ENCODE results near the gene C6orf58.

The C6orf58 gene

DNA sequence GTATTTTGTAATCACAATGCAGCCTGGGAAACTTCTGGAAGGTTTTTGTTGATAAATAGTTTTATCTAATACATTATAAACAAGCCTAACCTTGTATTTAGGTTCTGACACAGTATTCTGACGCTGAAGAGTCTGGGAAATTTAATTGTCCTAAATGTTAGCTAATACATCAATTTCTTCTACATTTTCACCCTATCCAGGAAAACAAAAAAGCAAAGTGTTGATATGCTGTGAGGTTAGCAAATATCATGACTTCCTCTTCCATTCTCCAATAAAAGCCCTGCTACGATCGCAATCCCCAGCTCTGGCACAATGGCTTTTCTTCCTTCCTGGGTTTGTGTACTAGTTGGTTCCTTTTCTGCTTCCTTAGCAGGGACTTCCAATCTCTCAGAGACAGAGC is at the start of gene C6orf58:
Gene C6orf58 (plus strand): TSS at position 301 of the 400 bp plus-strand sequence. CDS start 12 bp downstream, at position 313.
- TF ChIP-seq, protein P1, sequence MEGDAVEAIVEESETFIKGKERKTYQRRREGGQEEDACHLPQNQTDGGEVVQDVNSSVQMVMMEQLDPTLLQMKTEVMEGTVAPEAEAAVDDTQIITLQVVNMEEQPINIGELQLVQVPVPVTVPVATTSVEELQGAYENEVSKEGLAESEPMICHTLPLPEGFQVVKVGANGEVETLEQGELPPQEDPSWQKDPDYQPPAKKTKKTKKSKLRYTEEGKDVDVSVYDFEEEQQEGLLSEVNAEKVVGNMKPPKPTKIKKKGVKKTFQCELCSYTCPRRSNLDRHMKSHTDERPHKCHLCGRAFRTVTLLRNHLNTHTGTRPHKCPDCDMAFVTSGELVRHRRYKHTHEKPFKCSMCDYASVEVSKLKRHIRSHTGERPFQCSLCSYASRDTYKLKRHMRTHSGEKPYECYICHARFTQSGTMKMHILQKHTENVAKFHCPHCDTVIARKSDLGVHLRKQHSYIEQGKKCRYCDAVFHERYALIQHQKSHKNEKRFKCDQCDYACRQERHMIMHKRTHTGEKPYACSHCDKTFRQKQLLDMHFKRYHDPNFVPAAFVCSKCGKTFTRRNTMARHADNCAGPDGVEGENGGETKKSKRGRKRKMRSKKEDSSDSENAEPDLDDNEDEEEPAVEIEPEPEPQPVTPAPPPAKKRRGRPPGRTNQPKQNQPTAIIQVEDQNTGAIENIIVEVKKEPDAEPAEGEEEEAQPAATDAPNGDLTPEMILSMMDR (IDR thresholded peaks at IDR 0.05; ENCODE audit: control insufficient read depth, extremely low read depth, insufficient read depth) = no peak
- no peak for DNase-seq (ENCODE audit: low read depth)
- no peak within 1 kb of the TSS for H3K4me3 ChIP-seq (ENCODE audit: low read depth, low read length)

DNA sequence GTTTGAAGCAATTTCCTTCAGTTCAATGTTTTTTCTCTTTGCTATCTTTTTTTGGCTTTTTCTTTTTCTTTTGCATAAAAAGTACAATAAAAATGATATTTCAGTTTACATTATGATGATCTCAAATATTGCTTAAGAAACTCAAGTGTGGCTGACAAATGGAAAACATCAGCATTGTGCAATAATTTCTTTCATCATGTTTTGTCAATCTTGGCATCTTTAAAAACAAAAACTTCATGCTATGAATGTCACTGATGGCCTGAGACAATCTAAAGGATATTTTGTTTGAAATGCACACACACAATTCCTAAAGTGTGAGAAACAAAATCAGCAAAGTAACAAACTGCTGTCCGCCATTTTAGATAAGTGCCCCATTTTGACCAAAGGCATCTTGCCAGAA is 44.0 kb upstream of the C6orf58 start:
- TF ChIP-seq, protein P1 (IDR thresholded peaks at IDR 0.05; ENCODE audit: control insufficient read depth, extremely low read depth, insufficient read depth) = no peak
- no peak overlapping the region for H3K4me3 ChIP-seq (ENCODE audit: low read depth, low read length)
- DNase-seq (ENCODE audit: low read depth) = no peak

DNA sequence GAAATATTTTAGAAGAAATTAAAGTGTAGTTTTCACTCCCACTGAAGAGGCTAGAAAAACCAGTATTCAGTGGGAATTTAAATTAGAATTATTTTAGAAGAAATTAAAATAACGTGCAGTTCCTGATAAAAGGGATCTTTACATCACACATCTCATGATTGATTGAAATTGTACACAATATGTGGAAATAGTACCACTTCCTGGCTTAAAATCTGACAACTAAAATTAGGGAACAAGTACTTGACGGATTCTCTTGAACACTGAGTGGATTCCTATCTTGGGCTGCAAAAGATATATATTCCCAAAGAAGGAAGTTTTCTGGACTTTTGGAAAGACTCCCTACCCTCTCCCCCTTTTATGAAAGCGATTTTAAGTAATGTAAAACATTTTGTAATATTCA is 43.2 kb upstream of the C6orf58 start:
- no peak for DNase-seq (ENCODE audit: low read depth)
- H3K4me3 ChIP-seq (ENCODE audit: low read depth, low read length) = no peak overlapping the region
- TF ChIP-seq, protein P1 (IDR thresholded peaks at IDR 0.05; ENCODE audit: control insufficient read depth, extremely low read depth, insufficient read depth) = no peak

DNA sequence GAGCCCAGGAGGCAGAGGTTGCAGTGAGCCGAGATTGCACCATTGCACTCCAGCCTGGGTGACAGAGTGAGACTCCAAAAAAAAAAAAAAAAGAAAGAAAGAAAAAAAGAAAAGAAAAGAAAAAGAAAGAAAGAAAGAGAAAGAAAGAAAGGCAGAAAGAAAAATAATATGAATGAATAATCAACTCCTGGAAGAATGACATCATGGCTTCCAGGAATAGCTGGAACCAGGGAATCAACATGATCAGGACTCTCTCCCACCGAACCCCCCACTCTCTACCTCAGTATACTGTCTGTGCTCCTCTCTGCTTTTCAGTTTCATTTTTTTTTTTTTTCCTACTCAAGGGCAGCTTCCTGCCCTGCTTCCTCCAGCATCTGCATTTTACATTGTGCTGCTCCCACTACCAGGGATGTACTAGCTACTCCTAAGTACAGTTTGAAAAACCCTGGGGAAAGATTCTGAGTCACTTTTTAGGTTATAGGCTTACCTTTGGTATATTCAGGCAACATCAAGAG is 38.2 kb upstream of the C6orf58 start:
- TF ChIP-seq, protein P1 (IDR thresholded peaks at IDR 0.05; ENCODE audit: control insufficient read depth, extremely low read depth, insufficient read depth) = peak; percentile 25; the same call in 1 of the 2 replicates
- no peak for DNase-seq (ENCODE audit: low read depth)
- H3K4me3 ChIP-seq (ENCODE audit: low read depth, low read length) = no peak overlapping the region

DNA sequence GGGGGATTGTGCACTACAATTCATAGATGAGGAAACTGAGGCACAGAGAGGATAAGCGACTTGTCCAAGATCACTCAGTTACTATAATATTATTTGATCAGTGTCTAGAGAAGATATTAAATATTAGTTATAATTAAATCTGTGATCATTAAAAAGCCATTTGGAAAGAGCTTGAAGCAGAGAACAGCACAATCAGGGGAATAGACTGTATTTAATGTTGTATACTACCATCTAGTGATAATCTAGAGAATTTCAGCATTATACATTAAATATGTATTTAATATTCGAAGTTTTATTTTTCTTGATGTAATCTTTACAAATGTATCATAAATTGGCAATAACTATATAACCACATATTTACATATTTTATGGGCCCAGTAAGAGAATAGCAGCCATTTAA is 37.7 kb upstream of the C6orf58 start:
- TF ChIP-seq, protein P1 (IDR thresholded peaks at IDR 0.05; ENCODE audit: control insufficient read depth, extremely low read depth, insufficient read depth) = peak; percentile 27; the same call in 1 of the 2 replicates
- no peak for DNase-seq (ENCODE audit: low read depth)
- H3K4me3 ChIP-seq (ENCODE audit: low read depth, low read length) = no peak overlapping the region

DNA sequence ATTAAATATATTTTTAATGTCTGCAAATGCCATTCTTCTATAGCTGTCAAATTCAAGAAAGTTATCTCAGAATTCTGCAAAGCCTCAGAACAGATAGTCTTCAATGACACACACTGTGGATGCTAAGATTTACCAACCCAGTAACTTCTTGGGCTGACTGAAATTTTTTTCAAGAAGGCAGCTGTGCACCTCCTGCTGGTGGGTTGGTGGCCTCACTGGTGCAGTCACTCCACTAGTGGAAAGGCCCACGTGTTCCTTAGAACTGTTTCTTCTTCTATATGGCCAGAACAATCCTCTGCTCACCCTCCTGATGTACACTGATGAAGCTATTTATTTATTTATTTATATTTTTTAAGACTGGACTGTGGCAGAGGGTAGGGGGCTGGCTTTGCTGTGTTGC is 29.8 kb upstream of the C6orf58 start:
- DNase-seq (ENCODE audit: low read depth) = no peak
- H3K4me3 ChIP-seq (ENCODE audit: low read depth, low read length) = no peak overlapping the region
- TF ChIP-seq, protein P1 (IDR thresholded peaks at IDR 0.05; ENCODE audit: control insufficient read depth, extremely low read depth, insufficient read depth) = peak; percentile 25; the same call in 1 of the 2 replicates
